Kasumi-1 (cell line): ENCODE data around the gene PCED1A.

Experiments used
- DNase-seq, 2 experiments: peaks; one replicate each; lab custom pipeline; 2025; lab: John Stamatoyannopoulos, UW

PCED1A gene, protein sequence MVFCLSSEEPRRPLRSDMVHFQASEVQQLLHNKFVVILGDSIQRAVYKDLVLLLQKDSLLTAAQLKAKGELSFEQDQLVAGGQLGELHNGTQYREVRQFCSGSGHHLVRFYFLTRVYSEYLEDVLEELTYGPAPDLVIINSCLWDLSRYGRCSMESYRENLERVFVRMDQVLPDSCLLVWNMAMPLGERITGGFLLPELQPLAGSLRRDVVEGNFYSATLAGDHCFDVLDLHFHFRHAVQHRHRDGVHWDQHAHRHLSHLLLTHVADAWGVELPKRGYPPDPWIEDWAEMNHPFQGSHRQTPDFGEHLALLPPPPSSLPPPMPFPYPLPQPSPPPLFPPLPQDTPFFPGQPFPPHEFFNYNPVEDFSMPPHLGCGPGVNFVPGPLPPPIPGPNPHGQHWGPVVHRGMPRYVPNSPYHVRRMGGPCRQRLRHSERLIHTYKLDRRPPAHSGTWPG

DNA sequence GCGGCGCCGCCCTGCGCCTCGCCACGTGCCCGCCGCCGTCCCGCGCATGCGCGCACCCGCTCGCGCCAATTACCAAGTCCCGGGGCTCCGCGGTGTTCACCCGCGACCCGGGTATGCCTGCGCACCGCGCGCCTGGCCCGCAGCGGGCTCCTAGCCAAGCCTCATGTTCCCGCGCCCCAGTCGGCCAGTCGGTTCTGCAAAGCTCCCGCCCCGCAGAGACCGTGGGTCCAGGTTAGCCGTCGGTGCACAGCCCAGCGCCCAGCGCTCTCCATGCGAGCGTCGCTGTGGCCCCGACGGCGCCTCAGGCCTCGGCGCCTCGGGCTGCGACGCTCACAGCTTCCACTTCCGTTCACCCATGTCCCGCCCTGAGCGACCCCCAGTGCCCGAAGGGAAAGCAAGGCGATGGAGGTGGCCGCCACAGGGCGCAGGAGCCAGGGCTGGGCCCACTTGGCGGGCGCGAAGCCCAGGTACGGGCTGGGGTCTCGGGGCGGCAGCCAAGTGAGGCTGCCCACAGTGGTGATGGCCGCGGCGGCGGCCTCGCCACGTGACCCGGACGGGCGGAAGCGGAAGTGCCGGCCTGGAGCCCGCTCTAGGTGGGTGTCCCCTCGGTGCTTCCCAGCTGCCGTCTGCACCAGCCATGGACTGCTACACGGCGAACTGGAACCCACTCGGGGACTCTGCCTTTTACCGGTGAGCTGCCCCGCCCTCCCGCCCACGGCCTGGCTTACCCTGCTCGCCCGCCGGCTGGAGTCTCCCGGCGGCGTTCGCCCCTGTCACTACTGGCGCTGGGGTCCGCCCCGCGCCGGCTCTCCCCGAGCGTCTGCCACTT, at the start of gene PCED1A, which contains the start of gene VPS16:
Gene PCED1A, minus strand, starts transcription at position 518 of the 829 bp plus-strand sequence. CDS start 743 bp downstream, outside the sequence.
Gene VPS16, plus strand, starts transcription at position 608 of the 829 bp plus-strand sequence. Its CDS starts 30 bp downstream, at position 638.
- DNase-seq: peak; percentile 76 to 85

DNA sequence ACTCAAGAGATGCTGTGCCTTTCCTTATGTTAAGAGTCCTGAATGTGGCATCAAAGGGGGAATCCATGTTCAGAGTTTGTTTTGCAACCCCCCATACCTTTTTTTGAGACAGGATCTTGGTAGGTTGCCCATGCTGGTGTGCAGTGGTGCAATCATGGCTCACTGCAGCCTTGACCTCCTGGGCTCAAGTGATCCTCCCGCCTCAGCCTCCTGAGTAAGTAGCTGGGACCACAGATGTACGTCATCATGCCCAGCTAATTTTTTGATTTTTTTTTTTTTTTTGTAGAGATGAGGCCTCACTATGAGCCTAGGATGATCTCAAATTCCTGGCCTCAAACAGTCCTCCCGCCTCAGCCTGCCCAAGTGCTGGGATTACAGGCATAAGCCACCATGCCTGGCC, 49.3 kb upstream of the PCED1A start:
- no peak for DNase-seq

DNA sequence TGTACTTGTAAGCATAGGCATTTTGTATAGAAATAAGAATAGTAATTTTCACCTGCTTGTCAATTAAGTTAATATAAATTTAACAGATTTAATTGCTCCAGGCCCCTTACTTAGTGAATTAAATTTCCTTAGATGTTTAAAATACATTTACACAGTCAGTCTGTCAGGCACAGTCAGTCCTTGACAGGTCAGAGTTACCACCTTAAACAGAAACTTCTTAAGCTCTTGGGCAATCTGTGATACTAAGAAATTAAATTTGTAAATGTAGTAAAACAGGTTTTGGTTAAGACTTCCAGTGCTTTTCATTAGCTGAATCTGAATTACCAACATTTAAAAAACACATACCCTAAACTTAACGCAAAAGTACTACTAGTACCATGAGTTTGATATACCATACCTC, 48.8 kb upstream of the PCED1A start:
- DNase-seq: no peak

DNA sequence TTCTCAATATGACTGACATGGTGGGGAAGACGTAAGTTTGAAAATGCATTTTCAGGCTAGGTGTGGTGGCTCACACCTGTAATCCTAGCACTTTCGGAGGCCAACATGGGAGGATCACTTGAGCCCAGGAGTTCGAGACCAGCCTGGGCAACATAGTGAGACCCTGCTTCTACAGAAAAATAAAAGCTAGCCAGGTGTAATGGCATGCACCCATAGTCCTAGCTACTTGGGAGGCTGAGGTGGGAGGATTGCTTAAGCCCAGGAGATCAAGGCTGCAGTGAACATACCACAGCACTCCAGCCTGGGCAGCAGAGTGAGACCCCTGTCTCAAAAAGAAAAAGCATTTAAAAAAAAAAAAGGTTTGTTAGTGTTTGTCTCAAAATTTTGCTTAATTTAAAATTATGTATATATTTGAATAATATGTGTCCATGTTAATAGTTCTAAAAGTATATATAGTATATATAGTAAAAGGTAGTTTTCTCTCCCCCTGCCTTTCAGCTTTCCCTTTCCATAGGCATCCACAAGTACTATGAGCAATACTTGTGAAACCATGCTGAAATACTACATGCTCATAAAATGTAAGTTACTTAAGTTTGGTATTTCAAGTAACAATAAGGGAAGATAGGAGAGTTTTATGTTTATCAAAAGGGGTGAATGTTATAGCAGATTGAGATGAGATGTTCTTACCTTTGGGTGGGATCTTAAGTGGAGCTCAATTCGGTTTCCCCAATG, 47.9 kb upstream of the PCED1A start:
- DNase-seq: no peak

DNA sequence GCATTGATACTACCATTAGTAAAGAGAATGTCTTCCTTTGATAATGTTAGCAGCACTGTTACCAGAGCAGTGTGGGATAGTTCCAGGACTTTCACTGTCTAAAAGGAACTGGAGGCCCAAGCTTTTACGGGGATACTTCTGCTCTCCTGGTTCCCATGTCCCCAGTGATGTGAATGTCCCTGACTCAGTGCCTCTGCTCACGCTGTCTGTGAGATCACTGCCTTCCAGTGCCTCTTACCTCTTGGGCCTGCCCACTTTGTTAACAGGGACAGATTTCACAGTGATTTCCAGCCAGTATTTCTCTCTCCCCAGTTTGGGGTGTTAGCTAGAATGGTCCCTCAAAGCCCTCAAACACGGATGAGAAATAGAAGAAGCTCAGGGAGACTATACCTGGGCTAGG, 47.3 kb upstream of the PCED1A start:
- no peak for DNase-seq

DNA sequence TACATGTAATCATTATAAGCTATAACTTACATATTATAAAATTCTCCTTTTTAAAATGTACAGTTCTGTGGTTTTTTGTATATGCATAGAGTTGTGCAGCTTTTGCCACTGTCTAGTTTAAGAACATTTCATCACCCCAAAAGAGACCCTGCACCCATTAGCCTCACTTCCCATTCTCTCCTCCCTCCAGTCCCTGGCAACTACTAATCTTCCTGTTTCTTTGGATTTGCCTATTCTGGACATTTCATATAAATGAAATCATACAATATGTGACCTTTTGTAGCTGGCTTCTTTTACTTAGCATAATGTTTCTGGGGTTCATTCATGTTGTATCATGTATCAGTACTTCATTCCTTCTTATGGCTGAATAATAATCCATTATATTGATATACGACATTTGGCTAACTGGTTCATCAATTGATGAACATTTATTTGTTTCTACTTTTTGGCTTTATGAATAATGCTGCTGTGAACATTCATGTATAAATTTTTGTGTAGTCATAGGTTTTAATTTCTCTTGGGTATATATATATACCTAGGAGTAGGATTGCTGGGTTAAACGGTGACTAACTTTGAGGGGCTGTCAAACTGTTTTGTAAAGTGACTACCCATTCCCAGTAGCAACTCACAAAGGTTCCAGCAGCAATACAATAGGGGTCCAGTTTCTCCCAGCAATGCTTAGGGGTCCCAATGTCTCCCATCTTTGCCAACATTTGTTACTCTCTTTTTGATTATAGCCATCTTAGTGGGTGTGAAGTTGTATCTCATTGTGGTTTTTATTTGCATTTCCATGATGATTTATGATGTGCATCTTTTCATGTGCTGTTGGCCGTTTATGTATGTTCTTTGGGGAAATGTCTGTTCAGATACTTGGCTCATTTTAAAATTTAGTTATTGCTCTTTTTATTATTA, 43.5 kb upstream of the PCED1A start:
- DNase-seq: peak in 1 of 2 experiments; percentile 14

DNA sequence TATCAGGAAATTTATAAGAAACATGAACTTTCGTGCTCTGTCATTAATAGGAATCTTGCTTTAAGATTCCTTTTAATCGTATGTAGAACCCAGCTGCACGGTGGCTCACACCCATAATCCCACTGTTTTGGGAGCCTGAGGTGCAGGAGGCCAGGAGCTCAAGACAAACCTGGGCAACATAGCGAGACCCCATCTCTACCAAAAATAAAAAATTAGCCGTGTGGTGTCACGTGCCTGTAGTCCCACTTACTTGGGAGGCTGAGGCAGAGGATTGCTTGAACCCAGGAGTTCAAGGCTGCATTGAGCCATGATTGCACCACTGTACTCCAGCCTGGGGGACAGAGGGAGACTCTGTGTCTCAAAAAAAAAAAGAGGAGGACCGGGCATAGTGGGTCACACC, 40.2 kb upstream of the PCED1A start:
- DNase-seq: no peak

DNA sequence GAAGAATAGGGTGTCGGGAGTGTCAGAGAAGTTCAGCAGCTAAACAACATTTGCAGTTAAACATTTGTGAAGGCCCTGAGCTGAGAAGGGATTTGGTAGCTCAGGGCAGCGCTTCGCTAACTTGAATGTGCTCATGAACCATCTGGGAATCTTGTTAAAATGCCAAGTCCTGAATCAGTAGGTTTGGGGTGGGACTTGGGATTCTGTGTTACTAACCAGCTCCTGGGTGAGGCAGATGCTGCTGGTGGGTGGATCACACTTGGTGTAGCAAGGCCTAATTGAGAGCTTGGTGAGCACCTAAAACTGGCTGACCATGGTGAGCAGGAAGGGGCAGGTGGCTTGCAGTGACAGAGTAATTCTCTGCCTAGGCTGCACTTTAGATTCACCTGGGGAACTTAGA, 38.7 kb upstream of the PCED1A start:
- DNase-seq: no peak

DNA sequence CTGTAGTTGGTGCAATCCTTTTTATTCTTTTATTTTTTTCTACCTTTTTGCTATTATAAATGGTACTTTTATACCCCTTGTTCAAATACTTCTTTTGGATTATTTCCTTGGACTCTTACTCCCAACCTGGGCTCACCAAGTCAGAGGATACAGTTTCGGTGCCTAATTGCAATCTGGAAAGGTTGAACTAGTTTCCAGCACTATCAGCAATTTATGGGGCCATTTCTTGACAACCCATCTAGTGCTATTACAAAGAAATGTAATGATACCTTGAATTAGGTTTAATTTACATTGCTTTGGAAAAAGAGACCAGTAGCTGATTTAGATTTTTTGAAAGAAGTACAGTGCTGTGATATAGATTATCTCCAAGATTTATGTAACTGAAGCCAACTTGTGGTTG, 38.1 kb upstream of the PCED1A start:
- no peak for DNase-seq

DNA sequence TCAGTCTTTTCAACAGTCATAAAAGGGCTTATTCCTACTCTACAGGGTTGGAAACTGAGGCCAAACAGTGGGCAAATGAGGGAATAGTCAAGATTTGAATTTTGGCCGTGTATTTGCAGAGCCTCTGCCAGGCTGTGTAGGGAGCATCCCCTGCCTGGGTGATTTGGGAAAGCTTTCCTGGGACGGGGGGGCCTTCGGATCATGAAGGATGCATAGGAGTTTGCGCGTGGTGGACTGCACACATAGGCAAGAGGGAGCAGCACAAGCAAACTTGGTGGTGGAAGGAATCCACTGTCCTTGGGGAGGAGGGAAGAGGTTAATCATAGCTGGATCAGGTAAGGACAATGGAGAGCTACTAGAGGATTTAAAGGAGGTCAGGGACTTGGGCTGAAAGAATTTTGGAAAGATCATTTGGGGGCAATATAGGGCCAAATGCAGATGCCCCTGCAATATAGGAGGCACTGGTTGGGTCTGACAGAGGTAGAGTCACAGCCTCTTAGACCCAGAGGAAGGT, 35.3 kb upstream of the PCED1A start:
- DNase-seq: no peak

DNA sequence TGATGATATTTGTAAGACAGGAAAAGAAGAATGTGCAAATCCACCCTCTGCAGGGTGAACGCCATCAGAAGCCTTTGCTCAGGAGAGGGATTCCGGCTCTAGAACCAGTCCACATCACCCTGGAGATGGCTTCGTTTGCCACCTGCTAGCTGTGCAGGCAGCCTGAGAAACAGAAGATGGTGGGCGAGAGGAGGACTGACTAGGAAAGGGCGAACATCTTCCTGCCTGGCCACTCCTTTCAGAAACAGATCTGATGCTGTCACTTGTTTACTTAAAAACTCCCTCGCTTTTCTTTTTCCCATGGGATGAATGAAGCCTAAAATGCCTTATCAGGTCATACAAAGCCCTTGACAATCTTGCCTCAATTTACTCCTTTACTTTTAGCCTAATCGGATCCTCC, 34.0 kb upstream of the PCED1A start:
- DNase-seq: no peak

DNA sequence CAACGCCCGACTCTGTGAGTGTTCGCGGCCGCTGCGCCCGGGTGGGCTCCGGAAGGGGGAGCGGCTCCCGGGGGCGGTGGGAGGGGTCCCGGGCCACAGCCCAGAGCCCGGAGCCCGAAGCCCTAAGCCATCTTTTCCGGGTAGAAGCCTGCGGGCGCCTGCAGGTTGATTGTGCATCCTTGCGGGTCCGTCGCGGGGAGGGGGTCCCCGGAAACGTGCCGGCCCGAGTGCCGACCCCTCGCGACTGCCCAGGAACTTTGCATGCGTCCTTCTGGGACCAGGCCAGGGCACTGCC, 33.2 kb upstream of the PCED1A start:
- peak; percentile 46 to 52 for DNase-seq

DNA sequence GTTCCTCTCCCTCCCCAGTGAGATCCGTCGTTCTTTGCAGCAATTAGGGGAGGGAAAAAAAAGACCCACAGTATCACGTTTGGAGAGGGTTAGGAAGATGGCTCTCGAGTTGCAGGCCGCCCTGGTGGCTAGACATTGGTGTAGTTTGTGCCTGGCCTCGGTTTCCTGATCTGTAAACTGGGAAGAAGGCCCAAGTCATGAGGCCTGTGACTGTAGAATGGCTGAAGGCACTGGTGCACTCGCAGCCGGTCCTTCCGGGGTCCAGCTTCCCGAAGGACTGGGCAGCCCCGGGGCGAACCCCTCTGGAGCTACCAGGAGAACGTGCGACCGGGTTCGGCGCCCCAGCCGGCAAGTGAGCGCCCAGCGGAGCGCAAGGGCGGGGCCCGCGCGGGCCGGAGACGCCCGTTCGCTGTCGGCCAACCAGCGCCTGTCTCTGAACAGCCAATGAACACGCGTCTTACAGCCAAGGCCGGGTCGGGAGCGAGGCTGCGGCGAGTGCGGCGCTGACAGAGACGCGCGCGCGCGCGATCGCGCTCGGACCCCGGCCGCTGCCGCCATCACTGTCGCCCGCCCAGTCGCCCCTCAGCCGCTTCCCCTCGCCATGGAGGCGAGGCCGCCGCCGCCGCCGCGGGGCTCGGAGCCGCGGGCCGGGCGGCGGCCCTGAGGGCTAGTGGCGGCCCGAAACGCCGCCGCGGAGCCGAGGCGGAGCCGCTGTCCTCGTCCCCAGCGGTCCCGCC, 32.7 kb upstream of the PCED1A start, which contains the start of gene PTPRA:
Gene PTPRA, plus strand, starts transcription at position 472 of the 737 bp plus-strand sequence. CDS start 90,797 bp downstream, outside the sequence.
- peak; percentile 87 to 91 for DNase-seq

DNA sequence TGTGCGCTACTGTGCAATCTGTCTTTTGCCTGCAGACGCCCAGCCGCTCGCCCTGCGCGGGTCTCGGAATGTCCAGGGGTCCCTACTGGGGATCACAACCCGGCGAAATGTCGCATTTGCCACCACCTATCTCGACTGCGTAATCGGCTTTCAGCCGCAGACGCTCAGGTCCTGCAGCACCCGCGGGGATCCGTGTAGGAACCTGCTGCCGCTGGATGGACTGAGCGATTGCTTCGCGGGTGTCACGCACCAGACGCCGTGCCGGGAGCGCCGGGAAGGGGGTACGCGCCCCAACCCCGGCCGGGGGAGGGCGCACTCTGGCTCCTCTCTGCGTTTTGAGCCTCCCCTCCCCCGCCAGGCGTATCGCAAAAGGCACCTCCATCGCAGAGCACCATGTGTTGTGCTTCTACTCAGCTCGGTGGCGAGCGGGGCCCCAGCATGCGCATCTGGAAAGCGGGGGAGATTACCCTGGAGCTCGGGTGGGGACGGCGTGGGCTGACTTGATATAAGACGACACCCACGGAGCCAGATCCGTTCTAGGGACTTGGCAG, 32.1 kb upstream of the PCED1A start:
- peak; percentile 63 to 75 for DNase-seq

DNA sequence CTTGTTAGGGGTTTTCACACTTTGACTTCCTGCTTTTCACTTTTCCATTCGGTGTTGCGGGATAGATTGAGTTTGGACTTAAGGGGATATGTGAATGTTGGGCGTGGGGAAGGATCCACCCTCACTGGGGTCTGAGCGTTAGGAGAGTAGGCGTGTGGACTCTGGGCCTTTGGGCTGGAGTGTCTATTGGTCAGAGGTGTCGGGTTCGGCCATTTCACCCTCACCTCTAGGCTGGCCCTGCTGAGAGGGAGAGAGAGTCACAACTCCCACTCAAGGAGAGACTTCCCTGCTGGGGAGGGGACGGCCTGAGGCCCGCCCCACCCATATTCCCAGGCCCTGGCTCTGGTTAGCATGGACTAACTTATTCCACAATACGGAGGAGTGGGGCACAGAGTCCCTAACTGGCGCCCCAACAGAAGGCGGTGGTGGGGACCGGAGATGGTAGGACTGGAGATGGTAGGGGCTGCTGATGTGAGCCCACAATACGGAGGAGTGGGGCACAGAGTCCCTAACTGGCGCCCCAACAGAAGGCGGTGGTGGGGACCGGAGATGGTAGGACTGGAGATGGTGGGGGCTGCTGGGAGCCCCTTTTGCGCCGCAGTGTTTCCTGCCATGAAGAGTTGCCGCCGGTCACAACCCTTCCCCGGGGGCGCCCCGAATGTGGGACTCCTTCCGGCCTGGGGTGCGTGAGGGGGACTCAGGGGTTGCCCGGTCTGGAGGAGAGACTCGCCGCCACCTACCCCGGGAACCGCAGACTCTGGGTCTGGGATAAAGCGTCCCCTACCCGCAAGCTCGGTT, 31.4 kb upstream of the PCED1A start:
- peak; percentile 16 to 57 for DNase-seq

DNA sequence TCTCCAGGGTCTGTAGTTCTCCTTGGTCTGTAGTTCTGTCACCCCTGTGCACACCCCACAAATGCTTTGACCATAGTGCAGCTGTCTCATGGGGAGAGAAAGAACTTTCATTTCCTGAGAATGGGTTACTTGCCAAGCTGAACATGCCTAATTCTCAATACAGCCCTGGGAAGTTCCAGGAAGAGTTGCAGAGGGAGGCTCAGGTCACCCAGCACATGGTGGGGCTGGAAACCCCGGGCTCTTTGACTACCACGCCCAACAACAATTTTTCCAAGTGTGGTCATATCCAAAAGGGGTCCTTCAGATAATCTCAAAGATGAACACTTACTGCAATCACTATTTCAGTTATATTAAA, 30.6 kb upstream of the PCED1A start:
- DNase-seq: peak in 1 of 2 experiments; percentile 8

DNA sequence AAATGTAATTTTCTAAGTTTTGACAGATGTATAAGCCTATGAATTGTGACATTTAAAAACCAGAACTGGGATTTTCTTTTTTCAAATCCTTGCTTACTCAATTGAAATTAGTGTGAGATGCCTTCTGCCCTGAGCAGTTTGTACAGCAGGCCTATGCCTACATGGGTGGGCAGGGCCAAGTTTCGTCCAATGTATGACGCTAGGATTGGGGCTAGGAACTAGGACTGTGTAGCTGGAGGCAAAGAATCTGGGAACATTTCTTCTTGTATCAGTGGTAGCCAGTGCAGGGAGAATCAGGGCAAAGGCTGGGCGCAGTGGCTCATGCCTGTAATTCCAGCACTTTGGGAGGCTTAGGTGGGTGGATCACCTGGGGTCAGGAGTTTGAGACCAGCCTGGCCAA, 28.9 kb upstream of the PCED1A start:
- DNase-seq: no peak

DNA sequence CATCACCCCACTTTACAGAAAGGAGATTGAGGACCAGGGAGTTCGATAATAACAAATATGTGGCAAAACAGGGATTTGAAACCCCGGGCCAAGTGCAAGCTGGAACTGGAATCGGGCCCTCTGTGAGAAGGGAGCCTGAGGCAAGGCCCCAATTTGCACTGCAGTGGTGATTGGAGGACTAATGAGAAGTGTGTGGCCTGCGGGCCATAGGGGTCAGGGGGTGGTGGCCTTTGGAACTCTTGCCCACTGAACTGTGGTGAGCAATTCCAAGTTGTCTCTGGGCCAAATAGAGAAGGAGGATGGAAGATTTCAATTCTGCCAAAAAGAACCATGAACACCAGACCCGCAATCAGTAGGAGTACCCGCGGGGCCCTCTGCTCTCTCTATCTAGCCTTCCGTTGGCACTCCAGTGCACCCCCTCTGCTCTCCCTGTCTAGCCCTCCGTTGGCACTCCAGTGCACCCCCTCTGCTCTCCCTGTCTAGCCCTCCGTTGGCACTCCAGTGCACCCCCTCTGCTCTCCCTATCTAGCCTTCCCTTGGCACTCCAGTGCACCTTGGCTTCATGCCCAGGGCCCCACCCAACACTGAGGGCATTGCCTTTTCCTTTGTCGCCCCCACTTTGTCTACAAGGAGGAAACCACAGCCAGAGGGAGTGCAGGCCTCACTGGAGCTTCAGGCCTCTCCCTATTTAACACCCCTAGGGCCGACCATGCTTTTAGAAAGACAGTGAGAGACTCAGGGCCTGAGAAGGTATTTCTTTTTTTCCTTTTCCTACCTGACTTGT, 26.8 kb upstream of the PCED1A start:
- peak; percentile 69 to 81 for DNase-seq
